Stimulated activated CD8-positive, alpha-beta memory T cell treated with anti-CD3 and anti-CD28 coated beads, Interleukin-12 subunit alpha, Interleukin-12 subunit beta, amount 100 ng/mL, for 24 hours (primary cell): ENCODE data around the gene SERP2.

Experiments
- DNase-seq: peaks from one replicate; pipeline ENCODE4 v3.0.0-alpha.2; 2020; ENCODE audit errors: extremely low read depth

SERP2 gene

GRCh38 chr13:44355621-44356020, 18.0 kb upstream of the SERP2 start:
- DNase-seq: no peak

GRCh38 chr13:44359983-44360375, 13.6 kb upstream of the SERP2 start:
- no peak for DNase-seq

GRCh38 chr13:44362394-44363040, 11.1 kb upstream of the SERP2 start:
- DNase-seq: no peak

GRCh38 chr13:44363631-44364344, 9.8 kb upstream of the SERP2 start:
- no peak for DNase-seq

GRCh38 chr13:44364345-44365000, 9.2 kb upstream of the SERP2 start:
- DNase-seq: no peak

GRCh38 chr13:44365008-44365407, 8.6 kb upstream of the SERP2 start:
- no peak for DNase-seq

GRCh38 chr13:44365899-44366298, 7.7 kb upstream of the SERP2 start:
- no peak for DNase-seq

- no peak for DNase-seq
These were observed 5.5 kb upstream of the SERP2 start for GRCh38 chr13:44368062-44368591.

- no peak for DNase-seq
These were observed 4.8 kb upstream of the SERP2 start for GRCh38 chr13:44368599-44369368.

GRCh38 chr13:44371421-44371820, 2.2 kb upstream of the SERP2 start:
- no peak for DNase-seq

GRCh38 chr13:44373247-44373600, 400 bp upstream of the SERP2 start:
- DNase-seq: no peak

- DNase-seq: no peak
These were observed 706 bp downstream of the SERP2 start for GRCh38 chr13:44374348-44374712.

GRCh38 chr13:44378277-44378676, 4.7 kb downstream of the SERP2 start:
- no peak for DNase-seq

GRCh38 chr13:44379885-44380284, 6.3 kb downstream of the SERP2 start:
- no peak for DNase-seq

GRCh38 chr13:44380404-44381165, 7.0 kb downstream of the SERP2 start:
- DNase-seq: no peak

GRCh38 chr13:44382635-44383145, 9.1 kb downstream of the SERP2 start:
- DNase-seq: no peak

GRCh38 chr13:44383945-44384344, 10.3 kb downstream of the SERP2 start:
- DNase-seq: no peak

- no peak for DNase-seq
These were observed 11.2 kb downstream of the SERP2 start for GRCh38 chr13:44384778-44385177.

- DNase-seq: no peak
These were observed 11.8 kb downstream of the SERP2 start for GRCh38 chr13:44385401-44385800.

- DNase-seq: no peak
These were observed 12.2 kb downstream of the SERP2 start for GRCh38 chr13:44385847-44386246.

GRCh38 chr13:44386913-44387556, 13.4 kb downstream of the SERP2 start:
- DNase-seq: no peak
